Activated gamma-delta T cell treated with anti-CD3 and anti-CD28 coated beads, Interleukin-2, amount 50 U/mL, for 16 hours (primary cell): ENCODE results near the gene SGK1.
"Not testable (repeated sequence)": the region's sequence is repeated elsewhere in the genome, so short reads cannot be mapped to it uniquely, and the experiment has no call there.

Source experiments
- DNase-seq: peaks from one replicate; pipeline ENCODE4 v3.0.0-alpha.2; 2020; ENCODE audit warnings: low read depth

The SGK1 gene

GRCh38 chr6:134328138-134328537 lies 10.2 kb upstream of the SGK1 start:
- no peak for DNase-seq

DNA sequence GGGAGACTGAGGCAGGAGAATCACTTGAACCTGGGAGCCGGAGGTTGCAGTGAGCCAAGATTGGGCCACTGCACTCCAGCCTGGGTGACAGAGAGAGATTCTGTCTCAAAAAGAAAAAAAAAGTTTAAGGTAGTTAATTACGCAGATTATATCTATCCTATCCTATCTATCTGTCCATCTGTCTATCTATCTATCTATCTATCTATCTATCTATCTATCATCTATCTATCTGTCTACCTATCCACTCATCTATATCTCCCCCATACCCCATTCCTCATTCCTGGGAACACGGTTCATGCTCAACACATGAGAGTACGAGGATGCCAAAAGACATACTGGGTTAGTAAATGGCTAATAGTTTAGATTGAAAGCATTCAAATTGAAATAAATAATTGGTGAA lies 8.3 kb upstream of the SGK1 start:
- not testable (repeated sequence) for DNase-seq

- DNase-seq = no peak
Observed at GRCh38 chr6:134324766-134325165, 6.9 kb upstream of the SGK1 start.

DNA sequence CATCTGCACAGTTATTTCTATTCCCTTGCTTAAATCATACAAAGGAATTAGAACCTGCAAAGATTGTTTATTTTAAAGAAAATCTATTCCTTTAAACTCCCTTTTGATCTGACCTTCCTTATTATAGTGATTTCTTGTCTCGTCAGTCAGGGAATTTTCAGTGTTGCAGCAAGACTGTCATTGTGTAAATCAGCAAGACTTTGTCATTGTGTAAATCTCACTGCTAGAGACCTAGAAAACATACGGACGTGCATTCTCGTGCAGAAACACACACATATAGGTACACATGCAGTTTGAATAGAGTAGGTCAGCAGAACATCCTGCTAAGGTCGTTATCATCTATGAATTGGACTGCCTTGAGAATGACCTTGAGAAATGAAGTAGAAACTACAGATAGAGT lies 6.2 kb upstream of the SGK1 start:
- DNase-seq = no peak

DNA sequence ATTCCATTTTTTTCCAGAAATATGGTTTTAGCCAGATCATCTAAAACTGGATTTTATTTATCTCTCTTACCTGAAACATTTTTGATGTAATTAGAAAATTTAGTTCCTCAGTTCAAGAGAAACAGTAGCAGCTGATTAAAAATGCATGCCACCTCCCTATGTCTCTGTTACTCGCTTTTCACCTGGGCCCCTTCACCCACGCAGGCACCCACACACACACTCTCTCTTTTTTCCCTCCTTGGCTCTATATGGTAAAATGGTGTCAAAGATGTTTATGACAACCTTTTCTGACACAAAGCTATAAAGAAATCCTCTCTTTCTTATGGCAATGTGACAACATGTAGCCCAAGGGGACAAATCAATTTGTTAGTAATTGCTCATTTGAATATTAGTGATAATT lies 5.8 kb upstream of the SGK1 start:
- no peak for DNase-seq

DNA sequence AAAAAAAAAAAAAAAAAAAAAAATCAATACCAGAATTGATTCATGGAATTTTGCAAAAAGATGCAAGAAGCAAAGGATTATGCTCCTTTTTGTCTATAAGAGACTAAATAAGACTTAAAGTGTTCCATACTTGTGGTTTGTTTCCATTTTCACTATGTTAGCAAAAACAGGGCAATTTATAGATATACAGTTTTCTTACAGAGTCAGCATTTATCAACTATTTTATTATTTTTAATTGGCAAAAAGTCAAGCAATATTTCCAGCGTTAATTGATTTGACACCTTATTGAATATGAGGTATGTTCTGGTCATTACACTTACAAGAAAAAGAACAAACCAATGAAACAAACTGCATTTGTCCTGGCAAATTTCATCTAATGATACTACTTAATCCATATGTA lies 5.4 kb upstream of the SGK1 start:
- DNase-seq = no peak

DNA sequence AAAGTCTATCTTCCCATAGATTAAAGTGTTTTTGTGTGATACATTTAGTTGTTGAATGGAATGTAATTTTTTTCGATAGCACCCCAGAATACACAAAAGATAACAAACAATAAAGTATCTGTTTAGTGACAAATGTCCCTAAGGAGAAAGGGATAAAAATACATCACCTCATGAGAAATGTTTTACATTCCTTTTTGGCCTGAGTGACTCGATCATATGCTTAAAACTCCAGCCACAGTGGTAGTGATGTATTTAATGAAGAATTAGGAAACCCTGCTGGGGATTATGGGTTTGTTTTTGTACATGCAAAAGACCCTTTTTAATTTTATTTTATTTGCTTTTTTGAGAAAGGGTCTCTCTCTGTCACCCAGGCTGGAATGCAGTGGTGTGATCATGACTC lies 4.3 kb upstream of the SGK1 start:
- DNase-seq = no peak

- DNase-seq = no peak
Observed at GRCh38 chr6:134321246-134321645, 3.3 kb upstream of the SGK1 start.

- DNase-seq = not testable (repeated sequence)
Observed at GRCh38 chr6:134319686-134320085, 1.8 kb upstream of the SGK1 start.

- no peak for DNase-seq
Observed at GRCh38 chr6:134318974-134319281, 1.0 kb upstream of the SGK1 start.

- DNase-seq = no peak
Observed at GRCh38 chr6:134318236-134318973, 493 bp upstream of the SGK1 start.

DNA sequence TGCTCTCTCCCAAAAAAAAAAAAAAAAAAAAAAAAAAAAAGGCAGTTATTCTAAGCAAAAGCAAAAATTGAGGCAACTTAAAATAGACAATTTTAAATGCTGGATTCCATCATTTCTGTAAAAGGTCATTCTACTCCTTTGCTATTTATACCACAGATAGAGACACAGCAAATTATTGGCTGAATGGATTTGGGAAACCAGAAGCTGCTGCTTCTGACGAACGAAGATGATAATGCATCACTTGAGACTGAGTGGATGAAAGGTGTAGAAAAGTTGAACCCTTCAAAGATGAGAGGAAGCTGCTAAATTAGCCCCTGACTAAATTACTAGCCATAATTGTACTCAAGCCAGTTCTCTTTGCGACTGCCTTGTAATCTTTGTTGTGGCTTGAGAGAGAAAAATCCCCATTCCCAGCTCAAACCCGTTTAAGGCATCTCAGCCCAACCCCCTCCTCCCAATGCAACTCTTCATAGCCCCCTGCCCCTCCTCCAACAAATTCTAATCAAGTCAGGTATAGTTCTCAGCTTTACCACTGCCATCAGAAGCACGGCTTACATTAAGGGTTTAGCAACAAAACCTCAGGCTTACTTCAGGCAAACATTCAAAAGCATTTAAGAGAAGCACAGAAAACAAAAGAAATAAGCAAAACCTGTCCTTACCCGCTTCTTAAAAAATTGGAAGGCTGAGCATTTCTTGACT lies 1.0 kb downstream of the SGK1 start:
- no peak for DNase-seq

DNA sequence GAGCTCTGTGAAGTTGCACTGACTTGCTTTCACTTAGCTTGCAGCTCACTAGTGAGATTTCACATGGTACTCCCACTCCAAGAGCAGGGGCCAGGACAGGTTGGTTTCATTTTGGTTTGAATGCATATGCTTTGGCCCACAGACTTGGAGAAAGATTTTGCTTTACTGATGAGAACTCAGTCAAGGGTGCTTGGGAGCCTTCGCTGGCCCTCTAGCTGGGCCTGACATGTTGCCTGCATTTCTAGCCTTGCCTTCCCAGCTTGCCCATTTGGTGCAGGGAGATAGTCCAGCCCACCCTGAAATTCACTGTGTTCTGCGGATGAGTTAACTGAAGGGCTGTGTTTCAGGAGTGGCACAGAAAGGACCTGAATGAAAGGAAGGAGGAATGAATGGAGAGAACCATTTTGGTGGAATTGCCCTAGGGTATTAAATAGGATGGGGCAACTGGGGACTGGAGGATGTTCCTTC lies 1.9 kb downstream of the SGK1 start:
- no peak for DNase-seq

DNA sequence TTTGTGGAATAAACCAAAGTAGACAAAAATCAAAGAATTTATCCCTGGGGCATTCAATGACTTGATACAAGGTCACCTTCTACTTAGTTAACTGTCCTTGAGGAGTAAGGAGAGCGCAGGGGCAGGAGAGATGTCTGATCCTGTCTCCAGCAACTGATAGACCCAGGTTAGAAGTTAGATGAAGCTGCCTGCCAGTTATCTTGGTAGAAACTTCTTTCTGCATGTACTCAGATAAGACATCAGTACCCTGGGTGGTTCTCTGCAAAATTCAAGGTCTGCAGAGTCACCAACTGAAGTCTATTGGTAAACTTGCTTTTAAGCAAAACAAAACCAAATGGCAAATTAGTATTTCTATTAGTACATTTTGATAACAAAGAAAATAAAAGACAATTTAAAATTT lies 2.7 kb downstream of the SGK1 start:
- DNase-seq = no peak

DNA sequence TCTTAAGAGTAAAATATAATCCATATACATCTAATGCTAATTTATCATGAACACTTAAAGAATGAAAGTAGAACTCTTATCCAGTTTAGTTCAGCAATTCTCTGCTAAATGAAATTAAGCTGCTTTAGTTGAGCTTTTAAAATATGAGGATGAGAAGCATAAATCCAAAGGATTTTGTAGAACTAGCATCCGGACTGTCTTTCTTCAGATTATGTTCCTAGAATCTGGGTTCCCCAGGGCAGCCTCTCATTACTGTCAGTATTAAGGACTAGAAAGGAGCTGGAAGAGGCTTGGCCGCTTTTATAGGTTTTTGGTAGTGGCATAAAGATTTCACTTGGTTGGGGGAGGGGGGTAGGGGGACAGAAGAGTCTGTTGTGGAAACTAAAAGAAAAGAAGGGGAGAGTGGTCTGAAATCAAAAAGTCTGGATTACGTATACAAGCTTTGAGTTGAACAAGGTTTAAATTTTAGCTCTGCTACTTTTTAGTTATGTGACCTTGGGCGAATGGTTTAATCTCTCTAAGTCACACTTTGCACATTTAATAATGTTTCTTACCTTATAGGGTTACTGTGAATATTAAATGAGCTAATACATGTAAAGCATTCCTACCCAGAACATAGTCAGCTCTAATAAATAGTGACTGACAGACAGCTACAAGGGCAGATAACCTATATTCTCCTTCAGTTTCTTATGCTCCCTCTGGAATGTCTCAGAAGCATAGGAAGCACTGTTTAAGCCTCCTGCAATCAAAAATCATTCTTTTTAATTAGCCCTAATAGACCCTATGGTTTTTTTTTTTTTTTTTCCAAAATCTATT lies 3.7 kb downstream of the SGK1 start:
- DNase-seq = no peak

DNA sequence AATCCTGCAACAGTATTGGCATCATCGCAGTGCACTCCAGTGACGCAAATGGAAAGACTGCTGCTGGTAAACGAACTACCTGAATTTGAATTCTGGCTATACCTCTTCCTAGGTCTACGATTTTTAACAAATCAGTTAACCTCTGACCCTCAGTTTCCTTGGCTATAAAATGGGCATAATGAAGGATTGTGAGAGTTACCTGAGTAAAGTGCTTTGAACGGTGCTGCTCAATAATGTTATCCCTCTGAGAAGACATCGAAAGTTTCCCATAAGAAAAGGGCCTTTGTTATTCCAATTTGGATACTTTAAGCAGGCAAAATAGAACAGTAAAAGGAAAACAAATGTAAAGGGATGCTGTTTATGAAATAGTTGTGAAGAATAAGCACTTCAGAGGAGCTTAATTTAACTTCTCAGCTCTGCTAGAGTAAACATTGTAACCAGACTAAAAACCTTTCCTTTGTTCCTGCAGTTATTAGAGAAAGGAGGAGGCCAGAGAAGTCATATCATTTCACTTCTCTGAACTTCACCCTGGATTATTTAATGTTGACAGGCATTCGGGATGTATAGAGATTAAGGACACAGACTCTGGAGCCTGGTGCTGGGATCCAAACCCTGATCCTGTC lies 5.8 kb downstream of the SGK1 start:
- no peak for DNase-seq

GRCh38 chr6:134310817-134311216 lies 7.1 kb downstream of the SGK1 start:
- DNase-seq = no peak

GRCh38 chr6:134309983-134310605 lies 7.8 kb downstream of the SGK1 start:
- DNase-seq = no peak

- DNase-seq = no peak
Observed at GRCh38 chr6:134309227-134309626, 8.7 kb downstream of the SGK1 start.

- DNase-seq = no peak
Observed at GRCh38 chr6:134308800-134309199, 9.1 kb downstream of the SGK1 start.

- no peak for DNase-seq
Observed at GRCh38 chr6:134307870-134308269, 10.0 kb downstream of the SGK1 start.

GRCh38 chr6:134307075-134307474 lies 10.8 kb downstream of the SGK1 start:
- DNase-seq = no peak
